DOHH2 (cell line): Measurements from ENCODE around the gene C3orf20.

ENCODE experiments used
- EZH2phosphoT487 ChIP-seq: fragments of 200-600 bp; sonication (generic); IDR thresholded peaks from 2 replicates; pipeline ENCODE4 v1.6.1; 2017; ENCODE audit warnings: borderline replicate concordance, mild to moderate bottlenecking, antibody characterized with exemption, low read length, moderate library complexity, mixed read lengths
- TF ChIP-seq, protein P1 (sequence below): fragments of 200-600 bp; sonication (generic); IDR thresholded peaks from one replicate; pipeline ENCODE4 v1.5.1; 2014; ENCODE audit warnings: antibody characterized with exemption, mild to moderate bottlenecking, low read depth, low read length; ENCODE audit not compliant: poor library complexity, severe bottlenecking

- TF ChIP-seq, protein P1, sequence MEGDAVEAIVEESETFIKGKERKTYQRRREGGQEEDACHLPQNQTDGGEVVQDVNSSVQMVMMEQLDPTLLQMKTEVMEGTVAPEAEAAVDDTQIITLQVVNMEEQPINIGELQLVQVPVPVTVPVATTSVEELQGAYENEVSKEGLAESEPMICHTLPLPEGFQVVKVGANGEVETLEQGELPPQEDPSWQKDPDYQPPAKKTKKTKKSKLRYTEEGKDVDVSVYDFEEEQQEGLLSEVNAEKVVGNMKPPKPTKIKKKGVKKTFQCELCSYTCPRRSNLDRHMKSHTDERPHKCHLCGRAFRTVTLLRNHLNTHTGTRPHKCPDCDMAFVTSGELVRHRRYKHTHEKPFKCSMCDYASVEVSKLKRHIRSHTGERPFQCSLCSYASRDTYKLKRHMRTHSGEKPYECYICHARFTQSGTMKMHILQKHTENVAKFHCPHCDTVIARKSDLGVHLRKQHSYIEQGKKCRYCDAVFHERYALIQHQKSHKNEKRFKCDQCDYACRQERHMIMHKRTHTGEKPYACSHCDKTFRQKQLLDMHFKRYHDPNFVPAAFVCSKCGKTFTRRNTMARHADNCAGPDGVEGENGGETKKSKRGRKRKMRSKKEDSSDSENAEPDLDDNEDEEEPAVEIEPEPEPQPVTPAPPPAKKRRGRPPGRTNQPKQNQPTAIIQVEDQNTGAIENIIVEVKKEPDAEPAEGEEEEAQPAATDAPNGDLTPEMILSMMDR: no peak
- TF ChIP-seq EZH2phosphoT487: no peak
Measured at GRCh38 chr3:14768881-14769280, 93.9 kb downstream of the C3orf20 start.
